Erythroblast (primary cell): ENCODE measurements around the gene THADA.

ENCODE experiments used
- GATA1 ChIP-seq: IDR thresholded peaks from 2 replicates; pipeline ENCODE4 v1.6.1; 2011; ENCODE audit warnings: low read depth, mild to moderate bottlenecking, control low read depth, low read length, moderate library complexity
- POLR2A ChIP-seq: IDR thresholded peaks from 2 replicates; pipeline ENCODE4 v1.6.1; 2011; ENCODE audit warnings: mild to moderate bottlenecking, low read length

DNA sequence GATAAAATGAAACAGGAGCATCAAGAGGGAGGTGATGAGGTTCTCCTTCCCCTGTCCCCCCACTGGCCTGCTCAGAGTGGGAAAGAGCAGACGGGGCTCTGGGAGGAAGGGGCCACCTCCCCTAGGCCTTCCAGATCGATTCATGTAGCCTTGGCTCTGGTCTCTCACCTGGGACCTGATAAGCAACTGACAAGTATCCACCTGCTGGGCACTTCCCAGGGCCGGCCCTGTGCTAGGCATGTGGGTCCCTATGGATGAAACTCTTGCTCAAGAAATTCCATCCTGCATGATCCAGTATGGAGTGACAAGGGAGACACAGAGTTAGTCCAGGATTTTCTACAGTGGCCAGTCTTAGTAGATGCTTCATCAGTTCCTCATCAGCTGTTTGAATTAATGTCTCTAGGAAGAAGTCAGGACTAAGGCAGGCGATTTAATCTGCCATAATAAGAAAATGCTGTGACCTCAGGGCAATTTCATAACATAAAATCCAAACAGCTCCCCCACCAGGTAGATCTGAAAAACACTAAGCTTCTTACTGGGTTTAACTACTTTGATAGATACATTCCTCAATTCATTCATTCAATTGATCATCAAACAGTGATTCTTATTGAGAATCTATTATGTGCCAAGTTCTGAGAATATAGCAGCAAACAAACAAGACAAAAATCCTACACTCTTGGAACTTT lies 324.8 kb downstream of the THADA start:
- TF ChIP-seq POLR2A (no peak), GATA1 (no peak)
